GM19025 (cell line): Measurements from ENCODE around the gene CRACDL.

Experiments used
- ATAC-seq: cut with Tn5 transposase; IDR thresholded peaks from one replicate; pipeline ENCODE4 v1.9.1; 2021; ENCODE audit warnings: mild to moderate bottlenecking, low read depth, moderate library complexity; ENCODE audit not compliant: unreplicated experiment

Gene CRACDL

GRCh38 chr2:98828793-98829371 is 107.1 kb downstream of the CRACDL start:
- ATAC-seq = no peak

GRCh38 chr2:98828369-98828744 is 107.7 kb downstream of the CRACDL start:
- no peak for ATAC-seq

- ATAC-seq = no peak
Measured at GRCh38 chr2:98827625-98828368, 108.2 kb downstream of the CRACDL start.

DNA sequence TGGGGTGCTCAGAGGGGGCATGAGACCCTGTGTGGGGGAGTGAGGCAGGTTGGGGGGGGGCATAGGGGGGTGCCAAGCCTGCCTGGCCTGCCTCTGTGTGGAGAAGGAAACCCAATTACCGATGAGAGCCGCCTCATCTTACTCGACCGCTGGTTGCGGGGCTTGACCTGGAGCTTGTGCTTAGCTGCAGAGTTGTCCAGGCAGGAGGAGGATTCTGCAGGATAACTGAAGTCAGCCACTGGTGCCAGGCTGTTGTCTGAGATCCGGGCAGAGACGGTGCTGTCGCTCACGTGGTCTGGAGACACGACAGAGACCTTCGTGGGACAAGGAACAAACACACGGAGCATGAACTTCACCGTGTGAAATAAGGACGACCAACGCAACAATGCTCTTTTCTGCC is 109.2 kb downstream of the CRACDL start:
- no peak for ATAC-seq

DNA sequence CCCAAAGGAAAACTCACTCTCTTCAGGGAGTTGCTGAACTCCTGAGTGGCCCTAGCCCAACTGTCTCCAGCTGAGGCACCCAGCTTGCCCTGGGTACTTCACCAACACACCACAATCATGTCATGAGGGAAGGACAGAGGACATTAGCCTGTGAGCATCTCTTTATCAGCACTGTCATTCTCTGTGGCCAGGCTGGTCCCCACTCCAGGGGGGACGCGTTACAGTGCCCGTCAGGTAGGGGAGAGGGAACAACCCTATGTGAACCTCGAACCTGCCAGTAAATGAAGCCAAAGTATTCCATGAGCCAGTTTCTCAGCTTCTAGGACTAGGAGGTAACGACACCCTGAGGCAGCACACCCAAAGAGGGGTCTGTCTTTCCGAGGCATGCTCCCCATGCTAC is 110.2 kb downstream of the CRACDL start:
- no peak for ATAC-seq

- ATAC-seq = no peak
Measured at GRCh38 chr2:98825404-98825803, 110.6 kb downstream of the CRACDL start.

GRCh38 chr2:98825020-98825350 is 111.0 kb downstream of the CRACDL start:
- no peak for ATAC-seq

- no peak for ATAC-seq
Measured at GRCh38 chr2:98824256-98825019, 111.6 kb downstream of the CRACDL start.

GRCh38 chr2:98823196-98824170 is 112.5 kb downstream of the CRACDL start:
- no peak for ATAC-seq

DNA sequence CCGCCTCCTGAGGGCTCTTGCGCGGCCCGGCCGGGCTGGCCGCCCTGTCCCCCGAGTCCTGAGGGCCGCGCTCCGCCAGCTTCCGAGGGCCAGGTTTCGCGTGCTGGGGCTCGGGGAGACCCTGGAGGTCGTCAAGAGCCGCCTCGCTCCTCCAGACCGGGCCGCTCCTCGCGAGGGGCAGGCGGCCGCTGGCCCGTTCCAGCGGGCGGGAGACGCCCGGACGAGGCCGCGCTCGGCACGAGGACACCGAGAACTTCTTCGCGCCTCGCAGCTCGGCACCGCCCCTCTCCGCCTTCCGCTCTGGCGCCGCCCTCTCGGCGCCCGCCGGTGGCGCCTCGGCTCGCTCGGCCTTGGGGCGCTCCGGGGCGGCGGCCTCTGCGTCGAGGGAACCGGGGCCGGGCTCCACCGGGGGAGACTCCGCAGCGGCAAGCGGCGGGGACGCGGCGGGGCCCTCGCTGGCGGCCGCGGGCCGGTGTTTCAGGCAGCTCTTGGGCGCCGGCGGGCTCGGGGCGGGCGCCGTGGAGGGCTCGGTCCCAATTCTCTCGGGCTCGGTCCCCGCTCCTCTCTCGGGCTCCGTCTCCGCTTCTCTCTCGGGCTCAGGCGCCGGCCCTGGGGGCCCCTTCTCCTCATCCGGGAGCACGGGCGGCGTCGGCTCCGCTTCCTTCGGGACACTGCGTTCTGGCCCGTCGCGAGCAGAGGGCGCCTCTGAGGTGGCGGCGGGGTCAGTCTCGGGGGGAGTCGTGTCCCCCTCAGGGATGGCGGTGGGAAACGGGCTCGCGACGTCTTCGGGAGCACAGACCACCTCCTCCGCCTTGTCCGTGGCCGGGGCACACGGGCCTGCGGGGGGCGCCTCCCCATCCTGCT is 113.5 kb downstream of the CRACDL start:
- no peak for ATAC-seq

GRCh38 chr2:98821629-98822135 is 114.3 kb downstream of the CRACDL start:
- ATAC-seq = no peak

DNA sequence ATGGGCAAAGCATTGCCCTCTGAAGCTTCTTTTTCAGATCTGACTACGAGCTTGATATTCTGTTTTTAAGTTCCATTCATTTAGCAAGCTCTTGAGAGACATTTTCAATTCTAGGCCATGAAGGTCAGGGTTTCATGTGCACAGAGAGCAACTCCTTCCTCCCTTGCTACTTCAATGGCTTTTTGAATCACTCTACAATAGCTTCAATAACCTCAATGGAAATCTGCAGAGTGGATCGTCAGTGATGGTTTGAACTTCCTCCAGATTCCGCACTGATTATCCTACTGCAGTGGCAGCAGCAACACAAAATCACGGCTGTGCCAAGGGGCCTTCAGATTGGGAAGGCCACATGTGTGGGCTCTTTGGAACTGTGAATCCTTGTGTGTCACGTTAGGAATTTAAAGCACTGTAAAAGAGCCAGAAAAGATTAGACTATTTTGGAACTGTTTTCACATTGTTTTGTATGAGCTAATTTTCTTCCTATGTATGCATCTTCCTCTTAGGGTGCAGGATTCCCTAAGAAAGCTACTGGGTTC is 116.7 kb downstream of the CRACDL start:
- ATAC-seq = no peak

DNA sequence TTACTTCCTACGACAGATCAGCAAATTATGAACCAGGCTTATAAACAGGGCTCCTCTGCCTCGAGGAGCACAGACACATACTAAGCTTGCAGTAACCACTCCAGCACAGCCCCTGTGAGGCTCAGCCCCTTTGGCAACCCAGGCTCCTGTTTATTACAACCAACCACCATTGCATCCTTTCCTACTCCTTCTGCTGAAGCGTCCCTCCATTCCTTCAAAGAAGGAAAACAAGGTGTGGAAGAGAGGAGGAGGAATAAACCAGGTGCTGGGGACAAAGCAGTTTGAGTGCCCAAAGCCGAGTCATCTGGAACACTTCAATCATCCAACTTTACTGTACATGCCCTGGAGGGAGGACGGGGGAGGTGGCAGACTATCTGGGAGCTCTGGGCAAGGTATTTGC is 117.9 kb downstream of the CRACDL start:
- no peak for ATAC-seq

DNA sequence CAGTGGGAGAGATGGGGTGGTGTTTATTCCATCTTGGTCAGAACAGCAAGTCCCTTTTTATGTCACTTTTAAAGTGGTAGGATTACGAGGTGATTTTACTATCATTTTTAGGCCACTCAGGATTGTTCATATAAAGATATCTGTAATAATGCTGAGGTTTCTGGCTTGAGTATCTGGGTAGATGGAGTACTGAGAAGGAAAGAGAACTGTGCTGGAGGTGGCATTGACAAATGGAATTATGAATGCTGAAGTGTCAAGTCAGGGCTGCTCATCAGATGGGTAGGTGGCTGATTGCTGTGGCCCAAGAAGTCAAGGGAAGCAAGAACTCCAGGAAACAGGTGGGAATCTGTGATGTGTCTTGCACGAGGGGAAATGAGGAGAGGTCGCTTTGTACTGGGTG is 119.7 kb downstream of the CRACDL start:
- no peak for ATAC-seq

DNA sequence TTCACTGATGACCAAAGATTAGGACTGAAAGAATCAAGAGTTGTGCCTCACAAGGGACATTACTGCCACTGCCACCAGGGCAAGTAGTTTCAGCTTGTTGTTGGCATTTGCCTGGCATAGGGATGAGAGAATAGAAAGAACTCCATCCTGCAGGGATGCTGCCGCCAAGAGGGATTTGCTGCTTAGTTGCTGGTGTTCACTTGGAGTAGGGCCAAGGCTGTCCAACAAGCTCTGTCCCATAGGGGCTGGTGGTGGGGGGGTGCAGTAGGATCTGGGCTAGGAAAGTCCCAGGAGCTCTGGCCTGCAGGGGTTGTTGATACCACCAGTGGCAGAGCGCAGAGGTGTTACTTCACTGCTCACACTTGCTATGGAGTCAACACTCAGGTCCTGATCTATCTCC is 120.2 kb downstream of the CRACDL start:
- ATAC-seq = no peak

GRCh38 chr2:98811766-98812165 is 124.3 kb downstream of the CRACDL start:
- ATAC-seq = no peak

DNA sequence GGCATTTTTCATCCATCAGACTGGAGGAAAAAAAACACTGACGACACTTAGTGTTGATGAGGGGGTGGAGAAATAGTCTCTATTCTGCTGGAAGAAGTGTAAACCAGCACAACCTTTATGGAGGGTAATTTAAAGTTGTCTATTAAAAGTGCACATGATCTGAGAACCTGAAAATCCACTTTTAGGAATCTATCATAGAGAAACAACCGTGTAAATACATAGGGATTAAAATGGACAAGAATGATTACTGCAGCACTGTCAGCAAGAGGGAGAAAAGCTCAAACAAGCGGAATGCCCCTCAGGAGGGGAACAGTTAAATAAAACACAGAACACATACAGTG is 125.5 kb downstream of the CRACDL start:
- ATAC-seq = no peak

- no peak for ATAC-seq
Measured at GRCh38 chr2:98809878-98810587, 126.0 kb downstream of the CRACDL start.

- no peak for ATAC-seq
Measured at GRCh38 chr2:98809116-98809515, 126.9 kb downstream of the CRACDL start.
